Retinal pigment epithelial cell (primary cell): ENCODE results near the gene CBLN3.

ENCODE experiments used
- DNase-seq: peaks from one replicate; pipeline ENCODE4 v3.0.0-alpha.2; 2010; ENCODE audit warnings: low read depth
- H3K4me3 ChIP-seq: 2 replicates; pipeline ENCODE4 v1.5.1; 2011; ENCODE audit warnings: mild to moderate bottlenecking, low read length, control low read depth, moderate library complexity
- CTCF ChIP-seq: conservative IDR thresholded peaks from 2 replicates; pipeline ENCODE4 v1.5.1; 2011; ENCODE audit warnings: low read depth, low read length, control low read depth, inconsistent platforms

The CBLN3 gene

GRCh38 chr14:24415421-24416253, 13.8 kb downstream of the CBLN3 start:
- no peak overlapping the region for H3K4me3 ChIP-seq
- no peak for DNase-seq
- no peak for TF ChIP-seq CTCF

- DNase-seq, result no peak
- no peak overlapping the region for H3K4me3 ChIP-seq
- TF ChIP-seq CTCF, result no peak
These were observed 14.6 kb downstream of the CBLN3 start for GRCh38 chr14:24414732-24415420.

- no peak for DNase-seq
- no peak overlapping the region for H3K4me3 ChIP-seq
- TF ChIP-seq CTCF, result no peak
These were observed 15.4 kb downstream of the CBLN3 start for GRCh38 chr14:24414077-24414476.

- no peak for DNase-seq
- peak; percentile 80 for TF ChIP-seq CTCF
- no peak overlapping the region for H3K4me3 ChIP-seq
These were observed 17.8 kb downstream of the CBLN3 start for GRCh38 chr14:24411443-24412389.

- TF ChIP-seq CTCF, result no peak
- no peak overlapping the region for H3K4me3 ChIP-seq
- no peak for DNase-seq
These were observed 19.5 kb downstream of the CBLN3 start for GRCh38 chr14:24409956-24410355.

GRCh38 chr14:24409192-24409591, 20.3 kb downstream of the CBLN3 start:
- TF ChIP-seq CTCF, result no peak
- no peak overlapping the region for H3K4me3 ChIP-seq
- DNase-seq, result no peak
